Ishikawa (cell line): ENCODE data around the gene P2RX6.
A peak's percentile ranks its signal among the peaks of the same experiment; 100 is the strongest.

ENCODE experiments used
- CEBPB ChIP-seq: IDR thresholded peaks from 2 replicates; pipeline ENCODE4 v1.6.1; 2012
- CREB1 ChIP-seq: IDR thresholded peaks from 2 replicates; pipeline ENCODE4 v1.6.1; 2012; ENCODE audit warnings: low read depth
- EGR1 ChIP-seq: IDR thresholded peaks from 2 replicates; pipeline ENCODE4 v1.6.1; 2012
- EP300 ChIP-seq: IDR thresholded peaks from 2 replicates; pipeline ENCODE4 v1.6.1; 2012; ENCODE audit warnings: borderline replicate concordance
- FOXM1 ChIP-seq: IDR thresholded peaks from 2 replicates; pipeline ENCODE4 v1.6.1; 2012; ENCODE audit warnings: low read depth, borderline replicate concordance
- NFIC ChIP-seq: IDR thresholded peaks from 2 replicates; pipeline ENCODE4 v1.6.1; 2012
- RAD21 ChIP-seq: IDR thresholded peaks from 2 replicates; pipeline ENCODE4 v1.6.1; 2012; ENCODE audit warnings: low read depth
- TAF1 ChIP-seq: IDR thresholded peaks from 2 replicates; pipeline ENCODE4 v1.6.1; 2012; ENCODE audit warnings: low read depth, mild to moderate bottlenecking
- TCF12 ChIP-seq: IDR thresholded peaks from 2 replicates; pipeline ENCODE4 v1.6.1; 2012; ENCODE audit warnings: low read depth
- TEAD4 ChIP-seq: IDR thresholded peaks from 2 replicates; pipeline ENCODE4 v1.6.1; 2012
- YY1 ChIP-seq: IDR thresholded peaks from 2 replicates; pipeline ENCODE4 v1.6.1; 2012; ENCODE audit warnings: low read depth
- ZBTB7A ChIP-seq: IDR thresholded peaks from 2 replicates; pipeline ENCODE4 v1.6.1; 2012; ENCODE audit warnings: low read depth
- TF ChIP-seq, protein P1 (sequence below): IDR thresholded peaks from 2 replicates; pipeline ENCODE4 v1.6.1; 2012; ENCODE audit warnings: low read depth, mild to moderate bottlenecking
- TF ChIP-seq, protein P2 (sequence below): IDR thresholded peaks from 2 replicates; pipeline ENCODE4 v1.6.1; 2012
- TF ChIP-seq, protein P3 (sequence below): IDR thresholded peaks from 2 replicates; pipeline ENCODE4 v1.6.1; 2012

P2RX6 gene

DNA sequence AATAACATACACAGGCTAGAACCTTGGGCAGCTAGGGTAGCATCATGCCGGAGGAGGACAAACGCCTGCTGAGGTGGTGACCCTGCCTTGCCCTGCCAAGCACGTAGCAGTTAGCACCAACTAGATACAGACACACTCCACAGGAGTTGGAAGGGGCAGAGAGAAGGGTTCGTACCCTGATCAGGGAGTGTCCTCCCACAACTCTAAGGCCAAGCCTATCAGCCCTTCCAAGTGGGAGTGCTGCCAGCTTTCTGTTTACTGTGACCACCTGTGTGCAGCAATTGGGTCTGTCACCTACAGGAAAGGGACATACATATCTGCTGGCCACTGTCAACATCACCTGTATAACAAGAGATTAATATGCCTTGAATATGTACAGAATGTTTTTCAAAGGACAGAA, 11.2 kb upstream of the P2RX6 start:
- TF ChIP-seq TAF1 (no peak), RAD21 (no peak), NFIC (no peak), TEAD4 (no peak), ZBTB7A (no peak), YY1 (no peak), EP300 (no peak), TCF12 (no peak), CEBPB (no peak), EGR1 (no peak)
- TF ChIP-seq, protein P1, sequence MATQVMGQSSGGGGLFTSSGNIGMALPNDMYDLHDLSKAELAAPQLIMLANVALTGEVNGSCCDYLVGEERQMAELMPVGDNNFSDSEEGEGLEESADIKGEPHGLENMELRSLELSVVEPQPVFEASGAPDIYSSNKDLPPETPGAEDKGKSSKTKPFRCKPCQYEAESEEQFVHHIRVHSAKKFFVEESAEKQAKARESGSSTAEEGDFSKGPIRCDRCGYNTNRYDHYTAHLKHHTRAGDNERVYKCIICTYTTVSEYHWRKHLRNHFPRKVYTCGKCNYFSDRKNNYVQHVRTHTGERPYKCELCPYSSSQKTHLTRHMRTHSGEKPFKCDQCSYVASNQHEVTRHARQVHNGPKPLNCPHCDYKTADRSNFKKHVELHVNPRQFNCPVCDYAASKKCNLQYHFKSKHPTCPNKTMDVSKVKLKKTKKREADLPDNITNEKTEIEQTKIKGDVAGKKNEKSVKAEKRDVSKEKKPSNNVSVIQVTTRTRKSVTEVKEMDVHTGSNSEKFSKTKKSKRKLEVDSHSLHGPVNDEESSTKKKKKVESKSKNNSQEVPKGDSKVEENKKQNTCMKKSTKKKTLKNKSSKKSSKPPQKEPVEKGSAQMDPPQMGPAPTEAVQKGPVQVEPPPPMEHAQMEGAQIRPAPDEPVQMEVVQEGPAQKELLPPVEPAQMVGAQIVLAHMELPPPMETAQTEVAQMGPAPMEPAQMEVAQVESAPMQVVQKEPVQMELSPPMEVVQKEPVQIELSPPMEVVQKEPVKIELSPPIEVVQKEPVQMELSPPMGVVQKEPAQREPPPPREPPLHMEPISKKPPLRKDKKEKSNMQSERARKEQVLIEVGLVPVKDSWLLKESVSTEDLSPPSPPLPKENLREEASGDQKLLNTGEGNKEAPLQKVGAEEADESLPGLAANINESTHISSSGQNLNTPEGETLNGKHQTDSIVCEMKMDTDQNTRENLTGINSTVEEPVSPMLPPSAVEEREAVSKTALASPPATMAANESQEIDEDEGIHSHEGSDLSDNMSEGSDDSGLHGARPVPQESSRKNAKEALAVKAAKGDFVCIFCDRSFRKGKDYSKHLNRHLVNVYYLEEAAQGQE: no peak
- TF ChIP-seq, protein P2, sequence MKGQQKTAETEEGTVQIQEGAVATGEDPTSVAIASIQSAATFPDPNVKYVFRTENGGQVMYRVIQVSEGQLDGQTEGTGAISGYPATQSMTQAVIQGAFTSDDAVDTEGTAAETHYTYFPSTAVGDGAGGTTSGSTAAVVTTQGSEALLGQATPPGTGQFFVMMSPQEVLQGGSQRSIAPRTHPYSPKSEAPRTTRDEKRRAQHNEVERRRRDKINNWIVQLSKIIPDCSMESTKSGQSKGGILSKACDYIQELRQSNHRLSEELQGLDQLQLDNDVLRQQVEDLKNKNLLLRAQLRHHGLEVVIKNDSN: no peak
- TF ChIP-seq, protein P3, sequence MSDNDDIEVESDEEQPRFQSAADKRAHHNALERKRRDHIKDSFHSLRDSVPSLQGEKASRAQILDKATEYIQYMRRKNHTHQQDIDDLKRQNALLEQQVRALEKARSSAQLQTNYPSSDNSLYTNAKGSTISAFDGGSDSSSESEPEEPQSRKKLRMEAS: no peak

DNA sequence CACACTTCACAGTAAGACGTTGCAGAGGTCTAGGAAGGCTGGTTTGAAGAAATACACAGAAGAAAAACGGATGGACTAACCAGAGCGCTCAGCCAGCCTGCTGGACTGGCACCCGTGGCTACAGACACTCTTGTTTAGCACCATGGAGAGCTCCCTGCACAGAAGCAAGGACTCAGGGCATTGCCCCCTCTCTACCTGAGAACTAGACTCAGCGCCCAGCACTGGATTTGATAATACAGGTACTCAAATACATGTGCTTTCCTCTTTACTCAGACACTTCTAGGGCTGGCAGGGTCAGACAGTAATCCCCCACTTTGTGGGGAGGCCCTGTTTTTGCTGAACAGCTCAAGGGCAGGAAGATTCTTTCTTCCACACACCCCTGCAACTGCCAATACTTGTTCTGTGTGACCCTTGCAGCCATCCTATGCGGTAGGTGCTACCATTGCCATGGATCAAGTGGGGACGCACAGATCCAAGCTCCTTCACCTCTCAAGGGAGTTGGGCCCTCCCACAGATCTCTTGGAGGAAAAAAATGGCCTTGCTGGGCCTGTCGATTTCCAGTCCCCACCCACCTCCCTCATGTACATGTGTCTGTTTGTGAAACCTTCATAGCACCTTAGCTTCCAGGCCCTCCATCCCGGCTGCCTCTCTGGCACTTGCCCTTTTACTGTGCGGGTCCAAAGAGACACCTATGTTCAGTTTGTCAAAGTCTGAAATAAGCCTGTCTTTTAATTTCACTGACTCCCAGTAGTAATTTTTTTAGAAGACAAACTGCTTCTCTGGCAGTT, 5.1 kb upstream of the P2RX6 start:
- TF ChIP-seq FOXM1 (no peak), RAD21 (no peak), EP300 (no peak), NFIC (no peak), CREB1 (no peak), ZBTB7A (no peak), TCF12 (no peak), YY1 (no peak), EGR1 (no peak), TAF1 (no peak)
- TF ChIP-seq, protein P2: no peak
- TF ChIP-seq, protein P1: peak; percentile 96
- TF ChIP-seq, protein P3: peak; percentile 35; the same call in 1 of the 2 replicates

DNA sequence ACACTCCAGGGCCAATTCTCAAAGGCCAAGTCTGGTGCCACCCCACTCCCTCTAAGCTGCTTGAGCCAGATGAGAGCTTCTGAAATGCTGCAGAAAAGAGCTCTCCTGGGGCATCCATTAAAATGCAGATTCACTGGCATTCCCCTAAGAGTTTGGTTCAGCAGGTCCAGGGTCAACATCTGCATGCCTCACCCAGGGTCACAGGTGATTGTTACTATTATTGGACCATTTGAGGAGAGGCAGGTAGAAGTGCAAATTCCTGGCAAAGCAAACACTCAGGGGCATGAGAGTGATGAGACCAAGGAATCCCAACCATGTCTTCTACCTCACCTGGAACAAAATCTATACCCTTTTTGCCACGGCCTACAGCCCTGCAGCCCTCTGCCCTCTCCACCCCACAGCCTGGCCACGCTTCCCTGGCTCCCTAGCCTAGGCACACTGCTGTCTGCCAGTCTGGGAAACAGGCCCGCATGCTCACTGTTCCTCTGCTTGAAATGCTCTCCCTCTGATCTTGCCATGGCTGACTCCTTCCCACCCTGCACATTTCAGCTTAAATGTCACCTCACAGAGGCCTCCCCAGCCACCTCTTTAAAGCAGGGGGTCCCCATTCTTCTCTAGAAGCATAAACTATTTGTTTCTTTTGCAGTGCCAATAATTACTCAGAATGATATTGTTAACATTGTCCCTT, 4.4 kb upstream of the P2RX6 start:
- TF ChIP-seq ZBTB7A: no peak
- TF ChIP-seq TEAD4: no peak
- no peak for TF ChIP-seq TAF1
- TF ChIP-seq EP300: no peak
- no peak for TF ChIP-seq NFIC
- TF ChIP-seq, protein P1: no peak
- TF ChIP-seq CREB1: no peak
- no peak for TF ChIP-seq TCF12
- TF ChIP-seq, protein P2: no peak
- no peak for TF ChIP-seq RAD21
